Stimulated activated naive CD8-positive, alpha-beta T cell treated with anti-CD3 and anti-CD28 coated beads, Interleukin-15, Interleukin-2, amounts not matched to agents 100 U/mL and 50 U/mL, for 24 hours (primary cell): Measurements from ENCODE around the gene TPTE2.
"Not testable (repeated sequence)": the region's sequence is repeated elsewhere in the genome, so short reads cannot be mapped to it uniquely, and the experiment has no call there.

Experiments used
- ATAC-seq: fragments of 150-1000 bp; cut with Tn5 transposase; one replicate; pipeline ENCODE4 v1.10.0; 2021
- DNase-seq: peaks from one replicate; pipeline ENCODE4 v3.0.0; 2021

Gene TPTE2

DNA sequence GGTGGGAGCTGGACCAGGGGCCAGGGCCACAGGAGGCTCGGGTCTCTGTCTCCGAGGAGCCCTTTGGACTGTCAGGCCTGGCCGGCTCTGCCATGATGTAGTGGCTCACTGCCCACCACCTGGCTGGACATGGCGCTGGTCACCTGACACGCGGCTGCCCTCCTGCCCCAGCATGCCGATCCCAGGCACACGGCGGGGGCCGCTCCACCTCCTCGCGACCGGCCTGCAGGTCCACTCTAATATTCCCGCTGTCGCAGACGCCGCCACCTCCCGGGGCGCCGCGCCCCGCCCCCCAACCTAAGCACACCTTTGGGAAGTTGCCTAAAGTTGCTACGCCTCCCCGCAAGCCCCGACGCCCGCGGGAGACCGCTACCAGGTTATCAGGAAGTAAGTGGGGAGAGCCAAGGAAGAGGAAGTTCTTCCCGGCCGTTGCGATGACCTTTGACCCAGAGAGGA lies at the start of gene TPTE2:
Gene TPTE2, minus strand, starts transcription at position 406 of the 456 bp plus-strand sequence. CDS start 58,298 bp downstream, outside the sequence.
- ATAC-seq, DNase-seq: not testable (repeated sequence)

DNA sequence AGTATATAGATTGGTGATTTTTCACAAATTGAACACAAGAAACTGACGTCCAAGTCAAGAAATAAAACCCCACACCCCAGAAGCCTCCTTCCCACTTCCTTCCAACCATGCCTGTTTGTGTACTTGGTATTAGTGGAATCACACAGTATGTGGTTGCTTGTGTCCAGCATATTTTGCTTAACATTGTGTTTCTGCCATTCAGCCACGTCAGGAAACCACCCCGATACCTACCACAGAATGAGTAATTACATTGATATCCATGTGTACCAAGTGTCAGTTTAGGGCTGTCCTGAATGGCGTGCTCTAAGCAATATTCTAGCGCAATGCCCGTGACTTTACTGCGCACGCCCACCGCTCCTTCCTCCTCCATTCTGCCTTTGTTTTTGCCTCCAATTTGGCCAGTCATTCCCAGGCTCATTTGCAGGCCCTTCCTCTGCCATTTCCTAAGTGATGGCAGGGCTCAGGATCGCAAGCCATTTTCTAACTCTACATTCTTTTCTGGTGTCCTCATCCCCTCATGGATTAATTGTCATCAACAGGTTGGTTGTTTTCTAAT lies 46.3 kb upstream of the TPTE2 start:
- ATAC-seq, result no peak
- DNase-seq, result no peak

DNA sequence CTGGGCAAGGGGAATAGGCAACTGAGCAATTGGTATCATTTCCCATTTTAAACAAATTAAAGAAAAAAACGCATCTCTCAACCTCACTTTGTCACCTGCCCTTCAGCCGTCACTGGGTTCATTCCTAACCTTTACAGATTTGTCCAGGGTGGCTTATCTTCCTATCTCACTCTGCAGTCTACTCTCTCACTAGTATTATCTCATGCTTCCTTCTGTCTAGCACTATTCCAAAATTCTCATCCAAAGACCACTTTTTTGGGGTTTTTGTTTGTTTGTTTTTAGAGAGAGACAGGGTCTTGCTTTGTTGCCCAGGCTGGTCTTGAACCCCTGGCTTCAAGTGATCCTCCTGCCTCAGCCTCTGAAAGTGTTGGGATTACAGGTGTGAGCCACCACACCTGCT lies 45.4 kb upstream of the TPTE2 start:
- DNase-seq (no peak), ATAC-seq (no peak)

DNA sequence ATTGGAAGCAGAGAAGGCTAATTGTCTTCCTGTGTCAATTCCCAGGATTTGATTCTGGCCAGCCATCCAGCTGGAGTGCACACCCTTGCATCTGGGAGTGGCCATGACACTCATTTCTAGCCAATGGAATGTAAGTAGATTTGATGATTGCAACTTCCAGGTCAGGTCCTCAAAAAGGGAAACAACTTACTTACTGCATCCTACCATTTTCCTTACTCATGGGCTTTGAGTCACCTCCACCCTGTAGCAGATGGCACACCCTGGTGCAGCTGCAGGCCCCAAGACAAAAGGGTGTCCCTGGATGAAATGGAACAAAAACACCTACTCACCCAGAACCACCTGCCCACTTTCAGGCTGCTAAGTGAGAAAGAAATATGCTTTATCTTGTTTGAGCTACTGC lies 44.8 kb upstream of the TPTE2 start:
- ATAC-seq, result no peak

DNA sequence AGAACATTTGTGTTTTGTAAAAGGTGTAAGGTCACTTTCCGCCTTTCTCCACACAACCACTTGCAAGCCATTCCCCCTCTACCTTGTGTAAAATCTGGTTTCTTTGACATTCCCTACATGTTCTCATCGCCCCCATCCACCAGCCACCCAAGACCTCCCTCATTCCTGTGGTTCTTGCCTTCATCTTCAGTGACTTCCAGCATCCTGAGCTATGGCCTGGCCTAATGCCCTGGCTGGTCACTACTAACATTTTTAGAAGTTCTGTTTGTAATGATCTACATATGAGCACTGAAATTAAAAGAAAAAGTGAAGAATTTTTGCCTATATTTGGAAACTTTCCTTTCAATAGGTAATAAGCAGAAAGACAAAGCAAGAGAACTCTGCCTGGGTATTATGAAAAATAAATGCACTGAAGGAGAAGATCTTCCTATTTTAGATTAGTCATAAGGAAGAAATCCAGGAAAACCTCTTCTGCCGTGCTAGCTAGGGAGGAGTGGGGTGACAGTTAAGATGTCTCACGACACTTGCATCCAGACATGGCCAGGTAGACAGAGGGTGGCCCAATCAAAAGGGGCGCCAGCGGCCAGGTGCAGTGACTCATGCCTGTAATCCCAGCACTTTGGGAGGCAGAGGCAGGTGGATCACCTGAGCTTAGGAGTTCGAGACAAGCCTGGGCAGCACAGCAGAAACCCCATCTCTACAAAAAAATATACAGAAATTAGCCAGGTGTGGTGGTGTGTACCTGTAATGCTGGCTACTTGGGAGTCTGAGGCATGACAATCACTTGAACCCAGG lies 44.0 kb upstream of the TPTE2 start:
- ATAC-seq (no peak), DNase-seq (no peak)

More for the DNA sequence above, 44.8 kb upstream of the TPTE2 start:
- DNase-seq, result no peak

DNA sequence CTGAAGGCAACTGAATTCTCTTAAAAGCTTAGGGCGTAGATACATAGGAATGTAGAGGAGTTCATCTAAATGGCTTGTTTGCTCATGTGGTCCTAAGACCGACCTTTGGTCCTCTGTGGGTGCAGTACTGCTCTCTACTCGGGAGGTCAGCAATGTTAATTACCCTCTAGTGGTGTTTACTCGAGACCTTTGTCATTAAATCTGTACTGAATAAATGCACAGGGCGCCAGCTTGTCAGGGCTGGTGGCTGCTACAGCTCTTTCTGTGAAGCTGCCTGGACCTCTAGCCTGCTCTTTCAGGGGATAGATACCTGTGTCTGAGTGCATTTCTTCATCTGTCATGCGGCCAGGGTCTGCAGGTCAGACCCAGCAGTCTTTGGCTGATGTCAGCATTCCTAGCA lies 43.0 kb upstream of the TPTE2 start:
- ATAC-seq, result no peak
- no peak for DNase-seq

DNA sequence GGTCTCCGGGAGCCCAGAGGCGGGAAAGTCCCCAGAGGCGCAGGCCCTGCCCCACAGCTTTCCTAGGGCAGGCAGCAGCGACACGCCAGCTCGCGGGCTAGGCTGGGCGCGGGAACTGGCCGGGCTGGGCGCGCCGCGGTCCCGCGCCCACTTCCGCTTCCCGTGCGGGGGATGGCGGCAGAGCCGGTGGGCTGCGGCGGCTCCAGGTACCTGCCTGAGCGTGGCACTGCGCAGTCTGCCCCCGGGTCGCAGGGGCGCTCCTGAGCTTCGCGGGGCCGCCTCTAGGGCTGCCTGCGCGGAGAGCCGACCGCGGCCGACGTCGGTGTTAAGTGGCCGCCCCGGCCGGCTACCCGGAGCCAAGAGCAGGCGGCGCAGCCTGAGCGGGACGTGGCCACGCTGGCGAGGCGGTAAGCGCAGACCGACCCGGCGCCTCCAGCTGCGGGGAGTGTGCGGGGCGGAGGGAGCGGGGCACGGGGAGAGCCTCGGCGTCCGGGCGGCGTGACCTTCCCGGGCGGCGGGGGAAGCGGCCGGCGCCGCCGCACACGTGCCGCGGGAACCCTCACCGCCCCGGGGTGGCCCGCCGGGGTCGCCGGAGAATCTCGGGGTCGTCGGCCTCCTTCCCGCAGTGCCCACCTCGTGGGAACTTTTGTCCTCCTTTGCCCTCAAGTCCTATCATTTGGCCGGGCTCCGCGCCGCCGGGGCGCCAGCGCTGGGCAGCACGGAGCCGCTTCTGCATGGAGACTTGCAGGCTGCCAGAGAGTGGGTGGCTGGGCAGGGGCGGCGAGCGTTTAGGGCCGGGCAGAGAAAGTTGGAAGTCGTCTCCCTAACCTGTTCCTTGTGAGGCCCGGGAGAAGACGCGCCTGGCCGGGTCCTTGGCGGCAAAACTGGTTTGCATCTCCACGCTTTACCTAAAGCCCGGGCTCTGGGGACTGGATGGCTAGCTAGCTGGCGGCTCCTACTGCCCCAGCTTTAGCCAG lies 40.7 kb upstream of the TPTE2 start:
- DNase-seq, result peak; percentile 65

DNA sequence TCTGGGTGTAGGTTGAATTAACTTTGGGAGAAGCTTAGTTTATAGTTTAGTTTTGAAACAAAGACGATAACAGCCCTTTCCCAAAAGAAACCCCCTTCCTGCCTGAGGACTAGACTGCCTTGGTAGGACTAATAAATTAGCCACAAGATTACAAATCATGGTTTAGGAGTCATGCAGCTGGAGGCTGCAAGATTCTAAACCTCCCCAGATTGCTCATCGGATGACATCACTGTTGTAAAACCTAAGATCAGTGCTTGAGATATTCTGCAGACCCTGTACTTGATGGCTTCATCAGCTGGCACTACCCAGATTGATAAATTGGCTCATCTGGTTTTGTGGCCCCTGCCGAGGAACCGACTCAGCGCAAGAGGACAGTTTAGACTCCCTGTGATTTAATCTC lies 36.2 kb upstream of the TPTE2 start:
- DNase-seq (no peak), ATAC-seq (no peak)

More for the DNA sequence above, 40.7 kb upstream of the TPTE2 start:
- ATAC-seq, result peak; percentile 90

DNA sequence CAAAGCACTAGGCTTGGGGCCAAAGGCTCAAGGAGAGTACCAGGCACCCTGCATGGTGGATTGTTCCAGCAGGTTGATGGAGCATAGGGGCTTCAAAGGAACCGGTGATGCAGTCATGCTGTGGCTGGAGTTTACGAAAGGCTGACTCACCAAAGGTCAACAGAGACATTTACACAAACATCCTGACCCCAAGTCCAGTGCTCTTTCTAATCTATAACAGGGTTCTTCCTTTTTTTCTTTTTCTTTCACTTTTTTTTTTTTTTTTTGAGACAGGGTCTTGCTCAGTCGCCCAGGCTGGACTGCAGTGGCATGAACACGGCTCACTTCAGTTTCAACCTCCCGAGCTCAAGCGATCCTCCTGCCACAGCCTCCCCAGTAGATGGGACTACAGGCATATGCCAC lies 35.6 kb upstream of the TPTE2 start:
- no peak for ATAC-seq

DNA sequence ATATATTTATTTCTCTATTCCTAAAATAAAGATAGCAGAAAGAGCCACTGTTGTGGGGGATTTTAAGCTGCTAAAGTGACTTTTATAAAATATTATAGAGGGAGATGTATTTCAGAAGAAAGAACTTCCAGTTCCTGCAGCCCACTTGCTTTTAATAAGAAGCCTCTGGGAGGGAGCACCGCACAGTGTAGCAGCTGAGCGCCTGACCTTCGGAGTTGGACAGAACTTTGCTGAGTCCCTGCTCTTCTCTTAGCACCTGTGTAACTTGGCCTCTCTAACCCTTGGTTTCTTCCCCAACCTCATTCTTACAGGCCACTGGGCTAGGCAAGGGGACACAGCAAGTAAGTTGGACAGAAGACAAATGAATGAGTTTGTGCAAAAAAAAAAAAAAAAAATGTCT lies 34.8 kb upstream of the TPTE2 start:
- DNase-seq (no peak), ATAC-seq (no peak)

More for the DNA sequence above, 35.6 kb upstream of the TPTE2 start:
- DNase-seq, result no peak

DNA sequence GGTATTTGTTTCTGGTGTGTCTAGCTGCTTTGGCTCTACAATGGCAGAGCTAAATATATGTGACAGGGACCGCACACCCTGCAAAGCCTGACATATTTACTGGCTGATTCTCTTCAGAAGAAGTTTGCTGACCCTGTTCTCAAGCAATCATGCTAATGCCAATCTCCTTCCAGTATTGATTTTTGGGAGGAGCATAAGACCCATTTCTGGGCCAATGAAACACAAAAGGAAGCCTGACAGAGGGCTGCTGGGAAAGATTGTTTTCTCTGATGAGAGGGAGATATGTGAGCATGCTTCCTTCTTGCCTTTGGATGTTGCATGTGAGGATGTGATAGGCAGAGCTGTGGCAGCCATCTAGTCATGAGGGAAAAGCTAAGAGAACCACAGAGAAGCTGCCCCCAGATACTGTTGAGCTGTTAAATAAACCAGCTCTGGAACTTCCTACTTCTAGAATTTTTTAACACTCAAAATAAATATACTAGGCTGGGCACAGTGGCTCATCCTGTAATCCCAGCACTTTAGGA lies 31.4 kb upstream of the TPTE2 start:
- DNase-seq, result no peak
- ATAC-seq, result no peak

DNA sequence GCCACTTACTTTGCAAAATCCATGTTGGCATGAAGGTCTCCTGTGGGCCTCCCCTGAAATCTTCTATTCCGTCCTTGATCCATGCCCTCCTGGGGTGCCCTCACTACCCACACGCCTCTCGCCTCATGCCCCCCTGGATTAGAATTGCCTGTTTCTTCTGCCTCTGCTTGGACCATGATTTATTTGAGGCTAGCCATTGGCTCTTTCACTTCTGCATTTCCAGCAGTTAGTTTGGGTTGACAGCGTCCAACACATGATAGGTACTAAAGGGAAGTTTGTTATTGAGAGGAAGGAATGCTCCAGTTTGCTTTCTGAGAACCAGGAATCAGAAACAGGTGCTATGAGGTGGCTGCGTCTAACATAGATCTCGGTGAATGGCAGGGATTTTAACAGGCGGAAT lies 30.5 kb upstream of the TPTE2 start:
- ATAC-seq (no peak), DNase-seq (no peak)

DNA sequence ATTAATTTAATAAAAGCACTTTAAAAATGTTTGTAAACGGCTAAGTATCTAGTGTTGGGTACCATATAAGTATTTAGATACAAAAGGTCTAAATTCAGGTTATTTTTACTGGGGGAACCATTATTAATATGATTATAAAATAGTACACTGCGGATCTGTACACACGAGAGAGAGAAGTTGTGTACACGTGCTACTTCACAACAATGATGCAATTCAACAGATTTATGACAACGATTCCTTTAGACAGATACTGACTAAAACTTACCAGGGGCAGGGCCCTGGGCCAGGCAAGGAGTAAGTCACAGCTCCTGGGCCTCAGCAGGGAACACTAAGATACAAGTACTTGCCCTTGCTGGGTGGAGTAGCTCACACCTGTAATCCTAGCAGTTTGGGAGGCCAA lies 29.1 kb upstream of the TPTE2 start:
- ATAC-seq (no peak), DNase-seq (no peak)

DNA sequence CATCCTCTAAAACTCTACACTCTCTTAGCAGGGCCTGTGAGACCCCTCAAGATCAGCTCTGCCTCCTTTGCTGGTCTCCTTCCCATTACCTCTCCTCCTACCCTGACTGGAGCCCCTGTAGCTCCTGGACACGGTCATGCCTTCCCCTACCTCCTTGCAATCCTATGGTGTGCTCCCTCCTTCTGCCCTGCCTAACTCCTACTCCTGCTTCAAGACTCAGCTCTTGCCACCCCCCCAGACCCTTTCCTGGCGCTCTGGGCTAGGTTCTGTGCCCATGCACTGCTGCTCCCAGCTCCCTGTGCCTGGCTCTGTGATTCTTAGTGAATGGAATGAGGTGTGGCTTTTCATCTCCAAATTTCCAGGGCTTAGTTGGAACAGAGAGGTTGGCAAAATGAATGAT lies 28.0 kb upstream of the TPTE2 start:
- ATAC-seq (no peak), DNase-seq (no peak)

DNA sequence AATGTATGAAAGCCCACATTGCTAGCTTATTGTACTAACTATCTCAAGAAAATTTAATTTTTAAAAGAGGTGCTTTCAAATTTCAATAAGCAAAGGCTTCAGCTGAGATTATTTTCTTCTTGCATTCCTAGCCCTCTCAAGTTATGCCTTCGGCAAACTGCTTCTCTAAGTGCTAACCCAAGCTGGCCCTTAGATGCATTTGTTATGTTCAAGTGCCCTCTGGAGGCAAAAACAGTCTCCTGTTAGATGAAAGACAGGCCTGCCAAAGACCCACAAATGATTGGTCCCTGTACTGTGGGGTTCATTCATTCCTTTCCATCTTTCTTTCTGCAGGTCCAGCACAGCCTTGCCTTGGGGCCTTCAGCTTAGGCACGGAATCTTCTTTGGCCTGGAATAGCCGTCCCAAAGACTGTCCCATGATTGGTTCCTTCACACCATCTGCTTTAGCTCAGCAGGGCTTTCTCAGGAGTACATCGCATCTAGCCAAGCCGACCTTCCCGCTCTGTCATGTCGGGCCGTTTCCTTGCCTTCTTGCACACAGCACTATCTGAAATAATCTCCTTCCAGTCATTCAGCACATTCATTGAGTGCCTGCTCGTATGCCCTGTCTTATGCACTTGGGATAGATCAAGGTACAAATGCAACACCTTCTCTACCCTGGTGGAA lies 26.4 kb upstream of the TPTE2 start:
- peak; percentile 24 for DNase-seq
- ATAC-seq, result peak; percentile 57

DNA sequence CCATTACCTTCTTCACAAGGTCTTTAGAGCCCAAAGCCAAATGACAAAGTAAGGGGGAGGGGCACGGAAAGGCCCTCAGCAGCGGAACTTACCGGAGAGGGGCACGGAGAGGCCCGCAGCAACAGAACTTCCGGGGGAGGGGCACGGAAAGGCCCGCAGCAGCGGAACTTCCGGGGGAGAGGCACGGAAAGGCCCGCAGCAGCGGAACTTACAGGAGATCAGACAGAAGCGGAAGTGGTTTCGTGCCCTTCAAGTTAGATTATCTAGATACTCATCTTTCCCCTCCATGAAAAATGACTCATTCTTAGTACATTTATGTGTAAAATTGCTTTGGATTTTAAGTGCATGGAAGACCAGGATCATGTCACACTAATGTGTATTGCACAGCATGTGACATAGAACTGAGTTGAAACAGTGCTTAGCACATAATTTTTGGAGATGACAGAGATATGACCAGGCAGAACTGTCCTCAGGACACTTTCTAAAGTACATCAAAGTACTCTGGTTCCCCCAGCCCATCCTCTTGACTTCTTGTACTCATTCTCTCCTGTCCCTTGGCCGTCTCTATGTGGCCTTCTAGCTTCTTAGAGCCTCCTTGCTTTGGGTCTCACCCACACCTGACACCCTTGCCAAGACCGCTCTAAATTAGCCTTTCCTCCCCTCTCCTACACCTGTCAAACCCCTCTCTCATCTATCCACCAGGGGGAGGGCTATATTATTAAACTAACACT lies 25.7 kb upstream of the TPTE2 start:
- DNase-seq (peak; percentile 81), ATAC-seq (peak; percentile 91)

DNA sequence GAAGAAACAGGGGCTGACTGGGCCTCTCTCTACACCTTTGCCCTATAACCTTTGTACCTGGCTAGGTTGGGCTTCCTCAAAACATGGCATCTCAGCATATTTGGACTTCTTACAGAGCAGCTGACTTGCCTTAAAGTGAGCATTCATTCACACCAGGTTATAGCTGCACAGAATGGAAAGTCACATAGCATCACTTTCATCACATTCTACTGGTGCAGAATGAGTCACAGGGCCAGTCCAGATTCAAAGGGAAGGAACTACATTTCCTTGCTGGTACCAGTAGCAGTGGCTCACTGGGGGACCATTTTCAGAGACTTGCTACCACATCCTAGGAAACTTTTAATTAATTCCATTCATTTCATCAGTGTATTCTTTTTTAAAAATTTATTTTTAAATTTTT lies 20.3 kb upstream of the TPTE2 start:
- DNase-seq (no peak), ATAC-seq (no peak)

DNA sequence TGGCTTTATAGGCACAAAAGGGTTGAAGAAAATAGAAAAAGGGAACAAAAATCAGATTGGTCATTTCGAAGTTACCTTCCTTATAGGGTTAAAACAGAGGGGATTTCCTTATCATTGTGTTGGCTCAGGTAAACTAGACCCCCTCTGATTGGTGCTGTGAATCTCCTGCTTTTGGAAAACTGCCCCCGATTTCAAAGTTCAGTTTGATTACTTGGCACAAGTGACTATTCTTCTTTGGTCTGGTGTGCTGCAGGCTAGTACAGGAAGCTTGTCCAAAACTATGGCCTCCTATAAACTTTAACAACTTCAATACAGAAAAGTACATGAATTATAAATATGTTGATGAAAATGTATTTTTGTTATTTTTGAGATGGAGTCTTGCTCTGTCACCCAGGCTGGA lies 13.9 kb upstream of the TPTE2 start:
- ATAC-seq, result no peak
- no peak for DNase-seq

DNA sequence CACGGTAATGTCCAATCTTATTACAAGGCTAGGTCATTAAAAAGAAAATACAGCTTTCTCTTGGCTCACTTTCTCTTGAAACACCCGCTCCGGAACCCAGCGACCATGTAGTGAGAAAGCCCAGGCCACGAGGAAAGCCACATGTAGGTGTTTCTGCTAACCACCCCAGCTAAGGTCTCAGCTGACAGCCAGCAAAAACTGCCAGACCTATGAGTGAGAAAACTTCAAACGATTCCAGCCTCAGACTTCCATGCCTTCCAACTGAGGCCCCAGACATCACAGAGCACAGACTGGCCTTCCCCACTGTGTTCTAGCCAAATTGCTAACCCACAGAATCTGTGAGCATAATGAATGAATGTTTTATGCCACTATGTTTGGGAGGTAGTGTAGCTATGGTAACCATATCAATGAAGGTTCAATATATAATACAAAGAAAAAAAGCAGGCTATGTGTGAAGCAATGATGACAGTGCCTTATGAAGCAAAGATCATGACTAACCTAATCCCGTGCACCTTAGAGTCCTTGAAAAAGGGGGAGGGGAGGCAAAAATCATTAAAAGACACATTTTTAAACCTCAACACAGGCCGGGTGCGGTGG lies 11.9 kb upstream of the TPTE2 start:
- ATAC-seq (no peak), DNase-seq (no peak)

DNA sequence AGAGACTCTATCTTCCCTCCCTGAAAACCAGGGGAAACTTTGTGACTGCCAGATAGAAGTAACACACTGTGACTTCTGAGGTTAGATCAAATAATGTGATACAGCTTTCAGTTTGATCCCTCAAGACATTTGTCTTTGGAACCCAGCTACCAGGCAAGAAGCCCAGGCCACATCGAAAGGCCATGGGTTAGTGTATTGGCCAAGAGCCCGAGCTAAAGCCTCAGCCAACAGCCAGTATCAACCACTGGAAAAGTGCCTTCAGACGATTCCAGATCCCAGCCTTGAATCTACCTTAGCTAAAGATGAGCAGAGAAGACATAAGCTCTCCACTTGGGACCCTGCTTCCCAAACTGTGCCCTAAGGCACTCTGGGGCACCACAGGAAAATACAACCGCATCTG lies 10.9 kb upstream of the TPTE2 start:
- DNase-seq, result no peak
- no peak for ATAC-seq
